A549 (cell line): Measurements from ENCODE around the gene KLHL29. TPM values are rescaled to one million over a fixed set of nuclear protein-coding genes. Genes with fewer than 3 reads are reported as not detected.

Source experiments
- ATAC-seq, 2 experiments: fragments of 200-7000 bp in 1 of 2; fragments of >200 bp in 1 of 2; cut with Nextera tagmentation in 1 of 2; cut with Tn5 transposase in 1 of 2; 3 replicates each; pipeline versions ENCODE4 v1.8.0 to v1.9.1; 2018 to 2020; ENCODE audit warnings: mild to moderate bottlenecking in 1 of 2, moderate library complexity in 1 of 2
- CTCF ChIA-PET: fragments of 300-600 bp; sonication (Branson Sonifier 250); formaldehyde crosslinking; extraction: SDS; loops from one replicate; lab custom pipeline; 2021; ENCODE audit warnings: antibody characterized with exemption, inconsistent platforms; lab: Yijun Ruan, JAX
- POLR2A ChIA-PET: fragments of 350-600 bp; formaldehyde crosslinking; extraction: SDS; loops from one replicate; lab custom pipeline; 2021; ENCODE audit warnings: antibody characterized with exemption, inconsistent platforms; lab: Yijun Ruan, JAX
- DNase-seq, 2 experiments: peaks; one replicate each; pipeline versions ENCODE4 v3.0.0 to v3.0.0-alpha.2; 2011 to 2016; ENCODE audit warnings: low read depth in 1 of 2, low spot score in 1 of 2
- FAIRE-seq: peaks from 2 replicates; lab custom pipeline; 2011; peaks lifted over from hg19 to GRCh38; lab: Jason Lieb, UNC
- H3K27ac ChIP-seq, 2 experiments: fragments of >200 bp; sonication (Bioruptor Twin); formaldehyde crosslinking; 3 replicates each; pipeline ENCODE4 v1.5.1; 2016 to 2017
- H3K4me1 ChIP-seq: fragments of >200 bp; sonication (Bioruptor Twin); formaldehyde crosslinking; 3 replicates; pipeline ENCODE4 v1.6.1; 2016
- H3K4me2 ChIP-seq: fragments of >200 bp; sonication (Bioruptor Twin); formaldehyde crosslinking; 3 replicates; pipeline ENCODE4 v1.6.1; 2016
- H3K4me3 ChIP-seq: fragments of >200 bp; sonication (Bioruptor Twin); formaldehyde crosslinking; 3 replicates; pipeline ENCODE4 v1.5.1; 2016
- H3K9me3 ChIP-seq: fragments of >200 bp; sonication (Bioruptor Twin); formaldehyde crosslinking; 3 replicates; pipeline ENCODE4 v1.6.1; 2016
- BCL3 ChIP-seq: fragments of >200 bp; sonication (Bioruptor Twin); formaldehyde crosslinking; IDR thresholded peaks from 3 replicates; pipeline ENCODE4 v1.6.1; 2016
- BHLHE40 ChIP-seq: IDR thresholded peaks from 2 replicates; pipeline ENCODE4 v1.6.1; 2012; ENCODE audit warnings: low read depth, low read length, inconsistent platforms
- CBX2 ChIP-seq: fragments of 200-600 bp; sonication (generic); IDR thresholded peaks from 2 replicates; pipeline ENCODE4 v1.6.1; 2016; ENCODE audit warnings: low read depth, mild to moderate bottlenecking, borderline replicate concordance
- CBX8 ChIP-seq: fragments of 200-600 bp; sonication (generic); IDR thresholded peaks from 2 replicates; pipeline ENCODE4 v1.6.1; 2016
- E2F6 ChIP-seq: IDR thresholded peaks from 2 replicates; pipeline ENCODE4 v1.6.1; 2012; ENCODE audit warnings: low read depth, borderline replicate concordance
- EHMT2 ChIP-seq: fragments of 200-600 bp; sonication (generic); IDR thresholded peaks from 2 replicates; pipeline ENCODE4 v1.6.1; 2016; ENCODE audit warnings: antibody characterized with exemption, low read depth, mild to moderate bottlenecking, moderate library complexity
- ESRRA ChIP-seq: fragments of 150-350 bp; IDR thresholded peaks from 2 replicates; pipeline ENCODE4 v1.6.1; 2014; ENCODE audit warnings: mild to moderate bottlenecking, low read length, borderline replicate concordance
- FOXS1 ChIP-seq: fragments of 250-450 bp; sonication (Bioruptor Pico); IDR thresholded peaks from 2 replicates; pipeline ENCODE4 v1.5.0; 2020; ENCODE audit warnings: mild to moderate bottlenecking, moderate library complexity
- GATA3 ChIP-seq: IDR thresholded peaks from 2 replicates; pipeline ENCODE4 v1.6.1; 2012; ENCODE audit warnings: borderline replicate concordance
- HEYL ChIP-seq: fragments of 250-450 bp; sonication (Bioruptor Pico); IDR thresholded peaks from 2 replicates; pipeline ENCODE4 v1.8.0; 2021; ENCODE audit warnings: mild to moderate bottlenecking, moderate library complexity
- HOXA7 ChIP-seq: fragments of 250-450 bp; sonication (Bioruptor Pico); IDR thresholded peaks from 2 replicates; pipeline ENCODE4 v1.5.0; 2020; ENCODE audit warnings: mild to moderate bottlenecking, moderate library complexity
- JUN ChIP-seq, 2 experiments: fragments of >200 bp; sonication (Bioruptor Twin); formaldehyde crosslinking; IDR thresholded peaks; 2 replicates in 1 of 2; 3 replicates in 1 of 2; pipeline ENCODE4 v1.6.1; 2016 to 2017
- JUNB ChIP-seq: fragments of >200 bp; sonication (Bioruptor Twin); formaldehyde crosslinking; IDR thresholded peaks from 2 replicates; pipeline ENCODE4 v1.6.1; 2016
- KDM5A ChIP-seq: fragments of 200-600 bp; sonication (generic); IDR thresholded peaks from 2 replicates; pipeline ENCODE4 v1.6.1; 2016; ENCODE audit warnings: antibody characterized with exemption, mild to moderate bottlenecking
- MAX ChIP-seq: IDR thresholded peaks from 2 replicates; pipeline ENCODE4 v1.6.1; 2012
- NPAS2 ChIP-seq: fragments of 250-450 bp; sonication (Bioruptor Pico); IDR thresholded peaks from 2 replicates; pipeline ENCODE4 v1.8.0; 2022; ENCODE audit warnings: mild to moderate bottlenecking, moderate library complexity, borderline replicate concordance
- RCOR1 ChIP-seq: fragments of 150-350 bp; IDR thresholded peaks from 2 replicates; pipeline ENCODE4 v1.6.1; 2014; ENCODE audit warnings: antibody characterized with exemption, low read length, low read depth
- RFX5 ChIP-seq: fragments of 450-650 bp; IDR thresholded peaks from 2 replicates; pipeline ENCODE4 v1.7.1; 2014; ENCODE audit warnings: antibody characterized with exemption, mild to moderate bottlenecking, moderate library complexity
- SREBF2 ChIP-seq: fragments of 450-650 bp; IDR thresholded peaks from 2 replicates; pipeline ENCODE4 v1.6.1; 2014; ENCODE audit warnings: mild to moderate bottlenecking, moderate library complexity
- TFCP2L1 ChIP-seq: fragments of 250-450 bp; sonication (Bioruptor Pico); IDR thresholded peaks from 2 replicates; pipeline ENCODE4 v1.5.0; 2021; ENCODE audit warnings: mild to moderate bottlenecking
- ZSCAN20 ChIP-seq: fragments of 250-450 bp; sonication (Bioruptor Pico); IDR thresholded peaks from 2 replicates; pipeline ENCODE4 v1.8.0; 2022; ENCODE audit warnings: mild to moderate bottlenecking, moderate library complexity
- WGBS: methylation state at CpG from one replicate; pipeline ENCODE4 v1.1.6; 2017; ENCODE audit errors: missing lambda C conversion rate; 5-methylcytosine and 5-hydroxymethylcytosine counted together
- polyA plus RNA-seq, 4 experiments: library from polyadenylated mRNA; depleted of rRNA in 3 of 4; stranded (reverse); fragments of >200 nt; fragmentation: RNase III in 1 of 4; extraction: RNeasy Plus Mini Kit Qiagen cat#74134 plus additional on column Dnase treatment in 1 of 4; gene quantifications; 2 replicates in 3 of 4; 3 replicates in 1 of 4; pipeline ENCODE4 v1.2.3, GENCODE V29; 2011 to 2017
- TF ChIP-seq, protein P1 (sequence below): fragments of >200 bp; sonication (Bioruptor Twin); formaldehyde crosslinking; IDR thresholded peaks from 2 replicates; pipeline ENCODE4 v1.6.1; 2016
- TF ChIP-seq, protein P2 (sequence below): fragments of 250-450 bp; sonication (Bioruptor Pico); IDR thresholded peaks from 2 replicates; pipeline ENCODE4 v1.5.0; 2021; ENCODE audit warnings: mild to moderate bottlenecking, moderate library complexity, borderline replicate concordance
- TF ChIP-seq, protein P3 (sequence below): fragments of 450-650 bp; IDR thresholded peaks from 2 replicates; pipeline ENCODE4 v1.6.1; 2014; ENCODE audit warnings: antibody characterized with exemption

The KLHL29 gene
- polyA plus RNA-seq, 2 of the 4 experiments (the other 2 are of a cell fraction), result 1.3 to 2.5 TPM

GRCh38 chr2:23529659-23530058, 144.7 kb downstream of the KLHL29 start:
- Histone ChIP-seq H3K4me3 (no peak overlapping the region), H3K27ac (no peak overlapping the region), H3K9me3 (no peaks in the 10 kb centered on the region), H3K4me1 (no peaks in the 10 kb centered on the region), H3K4me2 (no peak overlapping the region)
- CTCF ChIA-PET, result interaction anchor here (2.1 kb wide), 1 partner anchor 9 kb away, joined by 9 read pairs; no protein-coding TSS in a partner anchor
- no peak for DNase-seq
- WGBS, result 82% methylated on average over 10 of the region's 11 CpGs
- POLR2A ChIA-PET, result no interaction called here
- no peak for FAIRE-seq
- ATAC-seq, result no peak
- no peak for TF ChIP-seq TFCP2L1
- no peak for TF ChIP-seq KDM5A
- TF ChIP-seq GATA3, result no peak
- TF ChIP-seq E2F6, result no peak
- no peak for TF ChIP-seq RCOR1
- TF ChIP-seq CBX8, result no peak

DNA sequence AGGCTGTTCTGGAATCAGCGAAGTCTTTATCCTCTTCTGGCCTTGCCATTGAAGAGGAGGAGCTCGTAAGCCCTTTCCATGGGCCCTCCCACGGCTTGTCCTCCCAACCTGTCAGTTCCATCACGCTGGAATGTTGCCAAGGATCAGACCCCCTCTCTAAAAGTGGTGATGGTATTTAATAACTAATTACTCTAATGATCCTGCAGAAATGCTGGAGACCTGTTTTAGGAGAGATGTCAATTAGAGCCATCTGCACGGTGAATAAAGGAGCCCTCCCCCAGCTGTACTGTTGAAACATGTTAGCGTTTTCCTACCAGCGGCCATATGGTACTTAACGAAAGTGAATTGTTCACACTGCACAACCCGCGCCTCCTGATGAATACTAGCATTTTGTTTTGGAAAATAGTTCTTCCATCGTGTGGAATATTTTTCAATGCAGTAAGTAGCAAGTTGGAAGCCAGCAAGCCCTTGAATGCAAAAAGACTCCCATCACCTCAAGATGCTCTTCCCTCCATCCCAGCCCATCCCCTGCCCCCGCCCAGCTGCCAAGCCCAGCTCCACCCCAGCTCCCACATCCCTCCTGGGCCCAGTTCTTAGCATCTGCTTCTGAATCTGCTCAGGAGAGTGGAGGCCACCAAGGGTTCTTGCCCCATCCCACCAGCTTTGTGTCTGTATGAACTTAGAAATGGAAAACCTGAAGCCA, 145.4 kb downstream of the KLHL29 start:
- CTCF ChIA-PET, result interaction anchor here (2.1 kb wide), 1 partner anchor 10 kb away, joined by 9 read pairs; no protein-coding TSS in a partner anchor
- no peak overlapping the region for H3K4me3 ChIP-seq
- no peaks in the 10 kb centered on the region for H3K4me1 ChIP-seq
- ATAC-seq, result no peak
- no peak overlapping the region for H3K27ac ChIP-seq
- whole genome bisulfite sequencing, result 76% methylated on average over 11 of the region's 12 CpGs
- POLR2A ChIA-PET, result no interaction called here
- H3K4me2 ChIP-seq, result no peak overlapping the region
- TF ChIP-seq, protein P1, sequence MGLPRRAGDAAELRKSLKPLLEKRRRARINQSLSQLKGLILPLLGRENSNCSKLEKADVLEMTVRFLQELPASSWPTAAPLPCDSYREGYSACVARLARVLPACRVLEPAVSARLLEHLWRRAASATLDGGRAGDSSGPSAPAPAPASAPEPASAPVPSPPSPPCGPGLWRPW, result no peak
- TF ChIP-seq FOXS1 (no peak), KDM5A (no peak), CBX2 (no peak), EHMT2 (no peak), JUNB (no peak), SREBF2 (no peak), NPAS2 (CRISPR knock-in tag) (no peak), HEYL (CRISPR knock-in tag) (no peak), MAX (no peak), BCL3 (no peak), ZSCAN20 (CRISPR knock-in tag) (no peak), JUN (IDR thresholded peaks at IDR 0.05) (no peak), HOXA7 (CRISPR knock-in tag) (no peak), ESRRA (no peak), RFX5 (no peak), BHLHE40 (no peak)
- TF ChIP-seq, protein P2, sequence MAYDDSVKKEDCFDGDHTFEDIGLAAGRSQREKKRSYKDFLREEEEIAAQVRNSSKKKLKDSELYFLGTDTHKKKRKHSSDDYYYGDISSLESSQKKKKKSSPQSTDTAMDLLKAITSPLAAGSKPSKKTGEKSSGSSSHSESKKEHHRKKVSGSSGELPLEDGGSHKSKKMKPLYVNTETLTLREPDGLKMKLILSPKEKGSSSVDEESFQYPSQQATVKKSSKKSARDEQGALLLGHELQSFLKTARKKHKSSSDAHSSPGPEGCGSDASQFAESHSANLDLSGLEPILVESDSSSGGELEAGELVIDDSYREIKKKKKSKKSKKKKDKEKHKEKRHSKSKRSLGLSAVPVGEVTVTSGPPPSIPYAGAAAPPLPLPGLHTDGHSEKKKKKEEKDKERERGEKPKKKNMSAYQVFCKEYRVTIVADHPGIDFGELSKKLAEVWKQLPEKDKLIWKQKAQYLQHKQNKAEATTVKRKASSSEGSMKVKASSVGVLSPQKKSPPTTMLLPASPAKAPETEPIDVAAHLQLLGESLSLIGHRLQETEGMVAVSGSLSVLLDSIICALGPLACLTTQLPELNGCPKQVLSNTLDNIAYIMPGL, result no peak
- TF ChIP-seq, protein P3, sequence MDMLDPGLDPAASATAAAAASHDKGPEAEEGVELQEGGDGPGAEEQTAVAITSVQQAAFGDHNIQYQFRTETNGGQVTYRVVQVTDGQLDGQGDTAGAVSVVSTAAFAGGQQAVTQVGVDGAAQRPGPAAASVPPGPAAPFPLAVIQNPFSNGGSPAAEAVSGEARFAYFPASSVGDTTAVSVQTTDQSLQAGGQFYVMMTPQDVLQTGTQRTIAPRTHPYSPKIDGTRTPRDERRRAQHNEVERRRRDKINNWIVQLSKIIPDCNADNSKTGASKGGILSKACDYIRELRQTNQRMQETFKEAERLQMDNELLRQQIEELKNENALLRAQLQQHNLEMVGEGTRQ, result no peak
- TF ChIP-seq, all 56 proteins: peak for 0
- H3K9me3 ChIP-seq, result no peaks in the 10 kb centered on the region
- FAIRE-seq (no peak), DNase-seq (no peak)
